ENCODE results near the gene ITCH.
A peak's percentile ranks its signal among the peaks of the same experiment; 100 is the strongest.

Gene ITCH

DNA sequence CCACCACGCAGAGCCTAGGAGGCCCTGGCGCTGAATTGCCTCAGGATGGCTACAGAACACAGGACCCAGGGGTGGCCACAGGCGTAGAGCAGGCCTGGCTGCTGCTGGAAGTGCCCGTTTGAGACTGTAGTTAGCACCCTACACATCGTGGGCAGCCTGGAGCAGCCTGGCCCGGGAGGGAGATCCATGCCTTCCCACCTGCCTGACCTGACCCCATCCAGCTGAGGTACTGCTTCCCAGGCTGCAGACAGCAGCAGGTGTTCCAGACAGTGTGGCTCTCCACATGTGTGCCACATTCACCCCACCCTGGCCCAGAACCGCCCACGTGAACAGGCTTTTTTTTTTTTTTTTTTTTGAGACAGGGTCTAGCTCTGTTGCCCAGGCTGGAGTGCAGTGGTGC is 174.6 kb downstream of the ITCH start:
- no peak for DNase-seq

DNA sequence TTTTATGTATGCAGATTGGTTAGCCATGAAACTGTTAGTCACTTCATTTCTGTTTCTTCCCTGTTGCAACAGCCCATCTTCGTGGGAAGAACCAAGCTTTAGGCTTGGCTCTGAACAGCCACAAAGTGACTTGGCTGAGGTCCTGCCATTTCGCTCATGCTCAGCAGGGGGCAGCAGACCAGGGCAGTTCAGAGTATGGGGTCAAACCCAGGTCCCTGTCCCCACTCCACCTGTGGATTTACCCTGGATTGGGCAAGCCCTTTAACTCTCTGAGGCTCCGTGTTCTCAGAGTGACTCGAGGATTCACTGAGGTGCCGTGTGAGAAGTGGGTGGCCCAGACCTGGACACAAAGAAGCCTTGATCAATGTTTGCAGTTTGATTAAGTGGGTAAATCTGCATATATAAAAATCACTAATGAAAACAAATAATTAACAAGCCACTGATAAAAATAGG is 175.6 kb downstream of the ITCH start:
- DNase-seq, result no peak

DNA sequence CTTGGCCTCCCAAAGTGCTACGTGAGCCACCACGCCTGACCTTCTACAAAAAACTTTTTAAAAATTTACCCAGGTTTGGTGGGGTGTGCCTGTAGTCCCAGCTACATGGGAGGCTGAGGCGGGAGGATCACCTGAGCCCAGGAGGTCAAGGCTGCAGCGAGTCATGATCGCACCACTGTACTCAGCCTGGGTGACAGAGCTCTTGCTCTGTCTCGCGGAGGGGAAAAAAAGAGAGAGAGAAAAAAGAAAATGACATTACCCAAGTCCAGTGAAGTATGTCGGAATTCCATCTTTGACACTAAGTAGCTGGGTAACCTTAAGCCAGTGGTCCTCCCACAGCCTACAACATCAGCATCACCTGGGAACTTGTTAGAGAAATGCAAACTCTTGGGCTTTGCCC is 176.7 kb downstream of the ITCH start:
- no peak for DNase-seq

DNA sequence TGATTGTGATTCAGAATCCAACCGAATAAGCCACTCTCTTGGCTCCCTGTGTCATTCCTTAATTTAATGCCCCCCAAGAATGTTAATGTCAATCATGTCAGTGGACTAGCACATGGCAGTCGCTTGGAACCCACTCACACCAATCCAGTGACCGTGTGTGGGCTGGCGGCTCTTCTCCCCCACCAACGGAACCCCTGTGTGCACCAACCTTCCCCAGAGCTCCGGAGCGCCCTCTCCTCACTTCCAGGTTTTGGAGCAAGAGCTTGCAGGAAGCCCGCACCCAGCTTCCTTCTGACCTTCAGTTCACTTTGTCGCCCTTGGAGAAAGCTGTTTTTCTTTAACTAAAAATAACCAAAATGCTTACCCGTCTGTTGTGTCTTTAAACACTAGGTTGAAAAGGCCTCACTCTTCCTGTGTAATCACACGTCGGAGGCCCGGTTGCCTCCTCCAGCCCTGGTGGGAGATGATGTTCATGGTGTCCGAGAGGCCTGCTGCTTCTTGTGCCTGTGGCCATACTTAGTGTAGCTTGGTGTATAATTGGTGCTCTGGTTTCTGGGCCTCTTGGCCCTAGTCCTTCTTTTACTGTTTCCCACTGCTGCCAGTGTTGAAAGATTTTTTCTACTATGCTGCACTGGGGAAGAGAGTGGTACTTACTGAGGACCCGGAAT is 177.7 kb downstream of the ITCH start:
- DNase-seq, result no peak

DNA sequence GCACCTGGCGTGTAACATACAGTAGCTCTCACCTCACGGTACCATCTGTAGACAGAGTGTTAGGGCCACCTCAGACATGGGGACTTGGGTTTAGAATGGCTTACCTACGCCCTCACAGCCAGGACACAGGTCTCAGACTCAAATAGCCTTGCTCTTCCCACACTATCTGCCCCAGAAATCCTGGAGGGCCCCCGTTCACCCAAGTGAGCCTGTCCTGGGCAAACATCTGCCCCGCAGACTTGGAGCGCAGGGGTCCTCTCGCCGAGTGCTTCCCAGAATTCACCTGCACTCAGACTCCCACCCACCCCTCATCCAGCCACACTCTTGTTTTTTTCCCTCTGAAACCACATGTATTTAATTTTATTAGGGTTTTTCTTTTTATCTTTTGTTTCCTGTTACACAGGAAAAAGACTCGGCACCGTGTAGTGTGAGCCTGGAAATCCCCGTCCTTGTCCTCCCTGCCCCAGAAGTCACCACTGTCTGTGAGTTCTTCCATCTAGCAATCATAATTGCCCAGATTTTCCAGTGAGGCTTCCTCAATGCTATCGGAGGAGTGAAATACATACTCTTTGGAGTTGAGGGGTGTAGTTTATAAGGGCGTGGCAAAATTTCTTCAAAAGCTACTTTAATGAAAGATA is 178.3 kb downstream of the ITCH start:
- no peak for DNase-seq

DNA sequence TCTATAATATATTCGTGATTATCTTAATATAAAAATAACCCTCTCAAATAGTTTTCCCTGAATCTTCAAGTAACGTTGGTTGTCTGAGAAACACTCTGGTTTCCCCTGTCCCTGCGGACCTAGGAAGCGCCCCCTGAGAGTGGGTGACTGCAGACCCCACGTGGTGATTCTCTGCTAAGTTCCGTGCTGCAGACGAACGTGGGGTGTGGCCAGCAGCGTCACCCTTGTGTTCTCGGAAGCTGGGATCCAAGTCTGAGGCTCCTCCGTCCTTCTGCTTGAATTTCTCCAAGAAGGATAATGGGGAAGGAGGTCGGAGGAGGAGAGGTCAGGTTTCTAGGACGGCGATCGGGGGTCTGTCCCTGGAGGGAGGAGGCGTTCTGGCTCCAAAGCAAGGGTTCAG is 178.8 kb downstream of the ITCH start:
- DNase-seq, result no peak

DNA sequence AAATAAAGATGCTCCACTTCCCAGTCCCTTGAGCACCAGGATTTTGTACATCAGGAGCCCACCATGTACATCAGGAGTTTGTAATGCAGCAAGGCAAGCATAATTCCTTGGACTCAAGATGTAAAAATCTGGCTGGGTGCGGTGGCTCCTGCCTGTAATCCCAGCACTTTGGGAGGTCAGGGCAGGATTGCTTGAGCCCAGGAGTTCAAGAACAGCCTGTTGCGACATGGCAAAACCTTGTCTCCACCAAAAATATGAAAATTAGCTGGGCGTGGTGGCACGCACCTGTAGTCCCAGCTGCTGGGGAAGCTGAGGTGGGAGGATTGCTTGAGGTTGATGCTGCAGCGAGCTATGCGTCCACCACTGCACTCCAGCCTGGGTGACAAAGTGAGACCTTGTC is 179.4 kb downstream of the ITCH start:
- DNase-seq, result no peak

DNA sequence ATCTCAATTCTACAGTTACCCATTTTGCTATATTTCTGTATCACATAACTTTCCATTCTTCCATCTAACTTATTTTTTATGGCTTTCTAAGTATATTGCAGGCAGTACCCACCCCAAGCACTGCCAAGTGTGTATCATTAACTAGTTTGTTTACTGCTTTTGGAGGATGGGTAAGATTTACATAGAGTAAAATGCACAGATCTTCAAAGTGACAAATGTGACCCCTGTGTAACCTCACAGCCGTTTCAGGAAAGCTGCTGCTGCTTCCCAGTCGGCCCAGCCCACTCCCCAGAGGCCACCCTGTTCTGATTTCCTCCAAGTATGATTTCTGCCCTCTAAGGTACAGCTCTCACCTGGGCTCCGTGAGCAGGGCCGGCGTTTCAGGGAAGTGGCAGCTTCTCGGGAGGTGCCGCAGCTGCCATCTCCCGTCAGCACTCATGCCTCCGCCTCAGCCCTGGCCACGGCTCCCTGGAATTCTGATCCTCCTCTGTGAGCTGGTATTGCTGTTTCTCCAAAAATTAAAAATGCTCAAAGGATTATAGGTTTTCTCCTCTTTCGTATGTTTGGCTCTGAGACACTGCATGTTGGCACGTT is 180.5 kb downstream of the ITCH start:
- DNase-seq, result no peak

DNA sequence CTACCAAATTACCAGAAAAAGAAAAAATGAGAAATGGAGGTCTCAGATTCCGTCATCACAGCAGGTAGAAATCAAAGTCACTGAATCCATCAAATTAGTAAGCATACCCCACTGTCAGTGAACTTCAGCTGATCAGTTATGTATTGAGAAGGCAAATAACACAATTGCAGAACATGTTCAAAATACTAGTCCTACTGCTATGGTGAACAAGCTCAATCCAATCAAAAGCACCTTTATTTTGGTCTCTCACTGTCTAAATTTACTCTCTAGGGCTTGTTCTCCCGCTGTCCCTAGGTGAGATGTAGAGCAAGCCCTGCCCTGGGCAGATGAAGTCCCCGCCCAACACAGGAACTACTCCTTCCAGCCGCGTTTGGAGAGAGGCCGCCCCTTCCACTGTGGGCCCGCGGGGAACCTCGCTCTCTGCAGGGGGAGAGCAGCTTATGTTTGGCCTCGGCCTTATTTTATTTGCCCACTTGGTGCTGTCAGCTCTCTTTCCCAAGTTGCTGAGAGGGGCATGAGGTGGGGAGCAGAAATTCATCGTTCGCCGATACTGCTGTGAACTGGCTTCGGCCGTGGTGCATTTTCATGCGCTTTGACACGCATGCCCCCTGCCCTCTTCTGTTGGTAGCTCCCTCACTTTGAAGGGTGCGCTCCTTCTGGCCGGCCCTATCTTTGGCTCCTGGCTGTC is 181.2 kb downstream of the ITCH start:
- no peak for DNase-seq

DNA sequence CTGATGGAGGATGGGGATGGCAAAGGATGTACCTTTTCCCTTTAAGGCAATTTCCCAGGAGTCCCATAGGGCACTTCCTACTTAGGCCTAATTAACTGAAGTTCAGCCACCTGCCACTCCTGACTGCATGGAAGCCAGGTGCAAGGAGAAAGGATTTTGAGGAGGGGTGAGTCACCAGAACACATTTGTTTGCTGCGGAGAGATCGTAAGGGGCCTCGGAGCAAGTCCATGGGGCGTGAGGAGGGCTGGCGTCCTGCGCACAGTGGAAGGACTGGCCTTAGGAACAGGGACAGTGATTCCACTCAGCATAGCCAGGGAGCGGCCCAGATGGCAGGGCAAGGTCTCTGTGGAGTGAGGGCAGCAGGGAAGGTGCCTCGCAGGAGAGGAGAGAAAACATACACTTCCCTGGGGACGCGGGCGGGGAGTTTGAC is 183.7 kb downstream of the ITCH start:
- DNase-seq, result peak; percentile 57

DNA sequence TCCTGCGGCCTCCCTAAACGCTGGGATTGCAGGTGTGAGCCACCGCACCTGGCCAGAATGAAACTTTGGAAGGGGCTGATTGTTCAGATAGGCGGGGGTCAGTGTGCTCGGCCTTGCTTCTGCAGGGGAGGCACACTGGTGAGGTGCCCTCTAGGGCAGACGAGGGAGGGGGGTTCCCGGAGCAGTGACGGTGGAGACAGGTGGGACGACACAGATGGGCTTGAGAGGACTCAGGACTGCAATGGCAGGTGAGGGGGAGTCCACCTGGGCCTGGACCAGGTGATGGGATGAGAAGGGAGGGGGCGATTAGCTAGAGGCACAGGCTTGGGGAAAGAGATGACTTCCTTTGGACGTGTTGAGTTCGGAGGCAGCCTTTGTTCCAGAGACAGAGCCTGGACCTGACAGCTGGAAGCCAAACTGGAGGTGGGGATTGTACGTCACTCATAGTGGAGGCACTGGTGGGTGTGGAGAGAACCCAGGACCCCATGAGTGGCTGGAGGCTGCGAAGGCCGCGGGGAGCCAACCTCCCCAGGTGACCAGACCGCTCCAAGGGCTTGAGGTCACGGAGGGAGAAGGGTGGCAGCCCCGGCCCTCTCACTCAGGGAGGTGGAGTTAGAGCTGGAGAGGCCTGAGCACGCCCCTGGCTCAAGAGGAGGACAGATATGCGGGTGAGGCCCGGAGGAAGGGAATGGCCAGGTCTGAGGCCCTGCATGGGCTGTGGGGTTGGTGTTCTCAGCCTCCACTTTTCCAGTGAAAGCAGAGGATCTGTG is 185.0 kb downstream of the ITCH start:
- no peak for DNase-seq

DNA sequence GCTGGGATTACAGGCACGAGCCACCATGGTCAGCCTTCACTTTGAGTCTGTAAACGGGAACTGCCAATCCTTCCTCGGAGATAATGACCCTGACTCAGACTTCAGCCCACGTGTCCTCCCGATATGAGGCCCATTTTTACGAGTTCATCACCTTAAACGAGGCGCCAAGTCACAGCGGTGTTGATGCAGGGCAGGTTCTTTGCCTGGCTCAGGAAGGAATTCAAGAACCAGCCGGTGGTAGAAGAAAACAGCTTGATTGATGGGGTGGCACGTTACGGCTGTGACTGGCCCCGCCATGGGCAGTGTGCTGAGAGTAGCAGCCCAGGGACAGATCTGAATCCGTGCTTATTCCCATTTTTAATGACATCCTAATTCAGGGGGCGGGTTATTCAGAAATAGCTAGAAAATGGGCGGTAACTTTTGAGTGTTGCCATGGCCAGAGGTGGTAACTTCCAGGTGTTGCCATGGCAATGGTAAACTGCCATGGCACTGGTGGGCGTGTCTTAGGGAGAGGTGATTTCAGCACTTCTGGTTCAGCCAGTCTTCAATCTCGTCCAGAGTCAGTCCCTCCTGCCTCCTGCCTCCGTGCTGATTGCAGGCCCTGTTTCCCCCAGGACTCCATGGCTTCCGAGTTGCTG is 186.3 kb downstream of the ITCH start:
- DNase-seq, result no peak

DNA sequence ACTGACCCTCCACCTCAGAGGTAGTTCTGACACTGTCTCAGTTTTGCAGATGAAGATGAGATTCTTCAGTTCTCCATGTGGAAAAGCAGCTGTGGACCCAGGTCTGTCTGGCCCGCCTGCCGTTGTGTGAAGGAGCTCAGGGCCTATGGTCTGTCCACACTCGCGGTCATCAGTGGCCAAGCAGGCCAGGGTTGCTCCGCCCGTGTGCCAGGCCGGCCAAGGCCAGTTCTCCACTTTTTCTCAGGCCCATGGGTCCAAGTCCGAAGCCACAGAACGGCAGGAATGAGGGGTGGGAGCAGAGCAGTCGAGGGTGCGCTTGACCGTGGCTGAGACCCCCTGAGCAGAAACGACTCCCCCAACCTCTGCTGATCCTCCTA is 186.8 kb downstream of the ITCH start:
- DNase-seq, result no peak

DNA sequence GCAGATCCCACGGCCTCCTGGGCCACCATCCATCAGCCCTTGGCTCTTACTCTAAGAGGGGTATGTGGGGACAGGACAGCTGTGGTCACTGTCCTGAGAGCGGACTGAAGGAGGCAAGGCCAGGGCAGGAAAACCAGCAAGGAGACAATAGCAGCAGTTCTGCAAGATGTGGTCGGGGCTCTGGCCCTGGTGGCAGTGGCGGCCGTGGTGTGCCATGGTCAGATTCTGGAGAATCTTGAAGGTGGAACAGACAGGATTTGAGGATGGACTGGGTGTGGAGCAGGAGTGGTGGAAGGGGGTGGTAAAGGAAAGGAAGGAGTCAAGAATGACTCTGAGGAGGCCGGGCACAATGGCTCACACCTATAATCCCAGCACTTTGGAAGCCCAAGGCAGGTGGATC is 189.5 kb downstream of the ITCH start:
- DNase-seq, result no peak

DNA sequence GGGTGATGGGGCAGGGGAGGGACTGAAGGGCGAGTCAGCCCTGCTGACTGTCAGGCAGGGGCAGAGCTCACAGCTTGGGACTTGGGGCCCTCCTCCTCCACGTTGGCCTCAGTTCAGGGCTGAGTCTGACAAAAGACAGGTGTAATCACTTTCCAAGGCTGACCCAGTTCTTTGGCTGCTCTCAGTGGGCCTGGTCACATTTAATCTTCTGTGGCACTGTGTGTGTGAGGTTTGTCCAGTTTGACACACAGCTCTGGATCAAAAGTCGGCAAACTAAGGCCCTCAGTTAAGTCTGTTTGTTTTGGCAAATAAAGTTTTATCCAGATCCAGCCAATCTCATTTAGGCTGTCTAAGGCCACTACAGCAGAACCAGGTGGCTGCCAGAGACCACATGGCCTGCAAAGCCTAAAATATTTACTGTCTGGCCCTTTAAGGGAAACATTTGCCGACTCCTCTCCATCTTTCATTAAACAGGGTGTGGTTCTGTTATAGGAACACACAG is 190.3 kb downstream of the ITCH start:
- DNase-seq, result no peak

DNA sequence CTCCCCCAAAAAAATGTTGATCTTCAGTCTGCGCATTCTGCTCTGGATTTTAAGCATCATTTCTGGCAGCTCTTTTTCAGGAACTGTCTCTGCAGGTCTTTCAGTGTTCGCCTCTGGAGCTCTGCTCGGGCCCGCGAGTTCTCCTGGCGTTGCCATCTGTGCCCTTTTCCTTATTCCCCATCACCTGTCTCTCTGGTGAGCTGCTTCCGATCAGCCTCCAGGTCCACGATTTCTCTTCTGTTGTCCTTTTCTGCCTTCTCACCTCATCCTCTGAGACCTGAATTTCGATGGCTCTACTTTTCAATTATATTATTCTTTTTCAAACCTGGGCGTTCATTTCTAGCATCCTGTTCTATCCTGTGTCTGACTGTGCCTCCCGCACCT is 194.9 kb downstream of the ITCH start:
- no peak for DNase-seq

DNA sequence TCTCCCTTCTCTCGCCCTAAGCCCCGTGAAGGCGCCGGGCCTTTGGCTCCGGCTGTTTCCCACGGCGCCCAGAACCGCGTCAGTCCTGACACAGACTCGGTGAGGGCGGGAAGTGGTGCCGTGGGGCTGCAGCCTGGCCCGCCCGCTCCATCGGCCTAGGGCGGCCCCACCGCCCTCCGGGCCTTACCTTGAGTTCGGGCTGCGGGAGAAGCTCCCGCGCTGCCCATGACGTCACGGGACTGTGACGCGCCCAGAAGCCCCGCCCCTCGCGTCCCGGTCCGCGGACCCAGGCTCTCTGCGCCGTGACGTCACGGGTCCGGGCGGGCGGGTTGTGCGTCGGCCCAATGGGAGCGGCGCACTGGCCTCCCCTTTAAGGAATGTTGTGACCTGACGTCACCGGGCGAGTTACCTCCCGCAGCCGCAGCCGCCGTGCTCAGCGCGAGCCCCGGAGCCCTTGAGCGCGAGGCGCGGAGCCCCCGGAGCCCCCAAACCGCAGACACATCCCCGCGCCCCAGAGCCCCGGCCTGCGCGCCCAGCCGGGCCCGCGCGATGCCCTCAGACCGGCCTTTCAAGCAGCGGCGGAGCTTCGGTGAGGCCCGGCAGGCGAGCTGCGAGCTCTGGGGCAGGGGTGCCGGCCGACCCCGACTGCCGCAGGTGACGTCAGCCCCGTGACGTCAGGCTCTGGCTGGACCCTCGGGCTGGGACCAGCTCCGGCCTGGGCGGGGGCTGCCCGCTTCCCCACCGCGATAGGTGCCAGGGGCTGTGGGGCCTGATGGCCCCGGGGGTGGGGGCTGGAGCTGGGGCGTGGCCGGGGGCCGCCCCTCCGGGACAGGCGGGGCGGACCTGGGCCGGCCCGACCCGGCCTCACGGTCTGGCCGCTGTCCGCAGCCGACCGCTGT is 195.5 kb downstream of the ITCH start, which contains the start of gene MAP1LC3A:
Gene MAP1LC3A, plus strand, starts transcription at position 399 of the 899 bp plus-strand sequence. Its CDS starts 151 bp downstream, at position 550.
- peak; percentile 83 for DNase-seq

DNA sequence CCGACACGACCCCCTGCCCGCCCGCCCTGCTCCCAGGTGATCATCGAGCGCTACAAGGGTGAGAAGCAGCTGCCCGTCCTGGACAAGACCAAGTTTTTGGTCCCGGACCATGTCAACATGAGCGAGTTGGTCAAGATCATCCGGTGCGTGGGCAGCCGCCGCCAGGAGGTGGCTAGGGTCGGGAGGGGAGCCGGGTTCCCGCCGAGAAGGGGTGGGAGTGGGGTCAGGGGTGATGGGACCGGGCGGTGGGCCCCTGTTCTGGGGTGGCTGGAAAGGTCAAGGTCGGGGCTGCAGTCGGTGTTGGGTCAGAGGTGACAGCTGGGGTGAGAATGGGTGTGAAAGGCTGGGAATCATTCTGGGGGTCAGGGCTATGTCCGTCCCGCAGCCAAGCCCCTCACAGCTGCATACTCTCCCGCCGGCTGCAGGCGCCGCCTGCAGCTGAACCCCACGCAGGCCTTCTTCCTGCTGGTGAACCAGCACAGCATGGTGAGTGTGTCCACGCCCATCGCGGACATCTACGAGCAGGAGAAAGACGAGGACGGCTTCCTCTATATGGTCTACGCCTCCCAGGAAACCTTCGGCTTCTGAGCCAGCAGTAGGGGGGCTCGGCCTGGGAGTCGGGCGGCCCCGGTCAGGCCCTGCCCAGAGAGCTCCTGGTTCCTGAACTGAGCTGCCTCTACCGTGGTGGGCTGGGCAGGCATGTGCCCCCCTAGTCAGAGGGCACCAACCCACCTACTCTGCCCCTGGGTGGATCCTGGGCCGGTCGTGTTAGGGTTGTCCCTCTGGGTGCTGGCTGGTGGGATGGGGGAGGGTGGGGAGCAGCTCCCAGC is 196.5 kb downstream of the ITCH start:
- DNase-seq, result no peak

DNA sequence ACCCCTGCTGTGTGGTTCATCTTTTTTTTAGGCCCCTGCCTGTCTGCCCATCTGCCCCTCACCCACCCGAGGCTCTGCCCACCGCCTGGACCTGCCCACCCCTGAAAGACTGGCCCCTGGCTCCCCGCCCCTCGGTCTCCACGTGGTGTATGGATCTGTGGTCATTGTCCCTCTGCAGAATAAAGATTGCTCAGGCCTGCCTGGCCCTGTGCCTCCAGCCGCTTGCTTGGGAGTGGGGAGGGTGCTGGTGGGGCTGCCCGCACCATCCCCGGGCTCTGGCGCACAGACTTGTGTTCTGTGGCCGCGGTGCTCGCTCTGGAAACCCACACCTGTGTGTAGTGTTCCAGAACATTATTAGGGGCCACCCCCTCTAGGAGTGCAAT is 197.1 kb downstream of the ITCH start:
- DNase-seq, result no peak

DNA sequence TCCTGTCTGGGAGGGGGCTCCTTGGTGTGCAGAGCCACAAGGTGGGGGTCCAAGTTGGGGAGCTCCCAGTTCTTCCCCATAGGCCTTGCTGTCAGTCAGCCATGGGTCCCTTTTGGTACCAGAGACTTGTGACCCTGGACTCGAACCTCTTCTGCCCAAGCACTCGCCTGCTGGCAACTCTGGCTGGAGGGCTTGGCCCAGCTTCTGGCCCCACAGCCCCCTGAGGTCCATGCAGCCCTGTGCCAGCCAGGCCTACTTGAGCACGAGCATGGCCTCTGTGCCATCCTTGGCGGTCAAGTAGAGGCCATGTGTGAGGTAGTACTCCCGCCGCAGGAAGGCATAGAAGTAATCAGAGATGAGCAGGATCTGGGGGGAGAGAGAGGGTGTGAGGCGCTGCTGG is 197.5 kb downstream of the ITCH start:
- no peak for DNase-seq
